Activated T-cell treated with anti-CD3 and anti-CD28 coated beads, Interleukin-2, amount 50 U/mL, for 24 hours (primary cell): Measurements from ENCODE around the gene NXPH2.
"Not testable (repeated sequence)": the region's sequence is repeated elsewhere in the genome, so short reads cannot be mapped to it uniquely, and the experiment has no call there.

Source experiments
- DNase-seq: peaks from one replicate; pipeline ENCODE4 v3.0.0-alpha.2; 2020
- H3K27ac Mint-ChIP-seq: 2 replicates; pipeline ENCODE4 v1.8.0; 2020; ENCODE audit warnings: mild to moderate bottlenecking, mixed read lengths
- H3K27me3 Mint-ChIP-seq: 2 replicates; pipeline ENCODE4 v1.8.0; 2020; ENCODE audit warnings: mixed read lengths
- H3K36me3 Mint-ChIP-seq: 2 replicates; pipeline ENCODE4 v1.8.0; 2020; ENCODE audit warnings: low read depth, mixed read lengths
- H3K4me1 Mint-ChIP-seq: 2 replicates; pipeline ENCODE4 v1.8.0; 2020; ENCODE audit warnings: low read depth, mixed read lengths
- H3K4me3 Mint-ChIP-seq: 2 replicates; pipeline ENCODE4 v1.8.0; 2020; ENCODE audit warnings: mild to moderate bottlenecking, moderate library complexity, mixed read lengths
- H3K9me3 Mint-ChIP-seq: 2 replicates; pipeline ENCODE4 v1.8.0; 2020; ENCODE audit warnings: mixed read lengths

NXPH2 gene

GRCh38 chr2:138654146-138654545, 126.0 kb downstream of the NXPH2 start:
- peaks cover 14% of the 10 kb centered on the region for H3K27me3 Mint-ChIP-seq
- no peak overlapping the region for H3K27ac Mint-ChIP-seq
- no peaks in the 10 kb centered on the region for H3K4me1 Mint-ChIP-seq
- H3K4me3 Mint-ChIP-seq: no peak overlapping the region
- no peaks in the 10 kb centered on the region for H3K36me3 Mint-ChIP-seq
- DNase-seq: no peak
- no peaks in the 10 kb centered on the region for H3K9me3 Mint-ChIP-seq

- H3K36me3 Mint-ChIP-seq: no peaks in the 10 kb centered on the region
- peaks cover 14% of the 10 kb centered on the region for H3K27me3 Mint-ChIP-seq
- H3K9me3 Mint-ChIP-seq: no peaks in the 10 kb centered on the region
- no peaks in the 10 kb centered on the region for H3K4me1 Mint-ChIP-seq
- no peak for DNase-seq
- no peak overlapping the region for H3K27ac Mint-ChIP-seq
- no peak overlapping the region for H3K4me3 Mint-ChIP-seq
Measured at GRCh38 chr2:138652378-138652777, 127.8 kb downstream of the NXPH2 start.

- no peak for DNase-seq
- Mint-ChIP-seq H3K4me3 (no peak overlapping the region), H3K36me3 (no peaks in the 10 kb centered on the region), H3K27me3 (peaks cover 14% of the 10 kb centered on the region), H3K9me3 (no peaks in the 10 kb centered on the region), H3K27ac (no peak overlapping the region), H3K4me1 (no peaks in the 10 kb centered on the region)
Measured at GRCh38 chr2:138649571-138649970, 130.6 kb downstream of the NXPH2 start.

GRCh38 chr2:138648606-138649005, 131.6 kb downstream of the NXPH2 start:
- H3K4me3 Mint-ChIP-seq: no peak overlapping the region
- no peaks in the 10 kb centered on the region for H3K36me3 Mint-ChIP-seq
- peaks cover 14% of the 10 kb centered on the region for H3K27me3 Mint-ChIP-seq
- H3K9me3 Mint-ChIP-seq: no peaks in the 10 kb centered on the region
- no peak for DNase-seq
- H3K27ac Mint-ChIP-seq: no peak overlapping the region
- H3K4me1 Mint-ChIP-seq: no peaks in the 10 kb centered on the region

GRCh38 chr2:138644776-138645175, 135.4 kb downstream of the NXPH2 start:
- H3K27me3 Mint-ChIP-seq, H3K36me3 Mint-ChIP-seq, DNase-seq, H3K4me3 Mint-ChIP-seq, H3K4me1 Mint-ChIP-seq, H3K27ac Mint-ChIP-seq, H3K9me3 Mint-ChIP-seq: not testable (repeated sequence)

GRCh38 chr2:138640921-138641676, 139.1 kb downstream of the NXPH2 start:
- no peaks in the 10 kb centered on the region for H3K36me3 Mint-ChIP-seq
- no peaks in the 10 kb centered on the region for H3K4me1 Mint-ChIP-seq
- H3K9me3 Mint-ChIP-seq: no peaks in the 10 kb centered on the region
- no peak overlapping the region for H3K27ac Mint-ChIP-seq
- peaks cover 7% of the 10 kb centered on the region for H3K27me3 Mint-ChIP-seq
- DNase-seq: no peak
- H3K4me3 Mint-ChIP-seq: no peak overlapping the region

GRCh38 chr2:138637686-138638085, 142.5 kb downstream of the NXPH2 start:
- Mint-ChIP-seq H3K27me3 (peaks cover 10% of the 10 kb centered on the region), H3K36me3 (no peaks in the 10 kb centered on the region), H3K27ac (no peak overlapping the region), H3K4me1 (no peaks in the 10 kb centered on the region), H3K9me3 (peaks cover 4% of the 10 kb centered on the region), H3K4me3 (no peak overlapping the region)
- DNase-seq: no peak

GRCh38 chr2:138637061-138637460, 143.1 kb downstream of the NXPH2 start:
- no peak overlapping the region for H3K4me3 Mint-ChIP-seq
- H3K9me3 Mint-ChIP-seq: peaks cover 4% of the 10 kb centered on the region
- no peak overlapping the region for H3K27ac Mint-ChIP-seq
- H3K36me3 Mint-ChIP-seq: no peaks in the 10 kb centered on the region
- no peaks in the 10 kb centered on the region for H3K4me1 Mint-ChIP-seq
- DNase-seq: no peak
- peaks cover 9% of the 10 kb centered on the region for H3K27me3 Mint-ChIP-seq

GRCh38 chr2:138633049-138633448, 147.1 kb downstream of the NXPH2 start:
- Mint-ChIP-seq H3K4me3 (no peak overlapping the region), H3K9me3 (peaks cover 4% of the 10 kb centered on the region), H3K27ac (no peak overlapping the region), H3K27me3 (peaks cover 22% of the 10 kb centered on the region), H3K4me1 (no peaks in the 10 kb centered on the region), H3K36me3 (no peaks in the 10 kb centered on the region)
- no peak for DNase-seq

GRCh38 chr2:138632066-138632620, 148.0 kb downstream of the NXPH2 start:
- peaks cover 4% of the 10 kb centered on the region for H3K9me3 Mint-ChIP-seq
- no peaks in the 10 kb centered on the region for H3K36me3 Mint-ChIP-seq
- H3K27me3 Mint-ChIP-seq: peaks cover 25% of the 10 kb centered on the region
- H3K4me3 Mint-ChIP-seq: no peak overlapping the region
- H3K4me1 Mint-ChIP-seq: no peaks in the 10 kb centered on the region
- no peak for DNase-seq
- no peak overlapping the region for H3K27ac Mint-ChIP-seq

- H3K36me3 Mint-ChIP-seq: no peaks in the 10 kb centered on the region
- DNase-seq: no peak
- peaks cover 4% of the 10 kb centered on the region for H3K9me3 Mint-ChIP-seq
- no peaks in the 10 kb centered on the region for H3K4me1 Mint-ChIP-seq
- no peak overlapping the region for H3K27ac Mint-ChIP-seq
- H3K4me3 Mint-ChIP-seq: no peak overlapping the region
- peaks cover 29% of the 10 kb centered on the region for H3K27me3 Mint-ChIP-seq
Measured at GRCh38 chr2:138630164-138630563, 150.0 kb downstream of the NXPH2 start.

GRCh38 chr2:138626148-138626547, 154.0 kb downstream of the NXPH2 start:
- Mint-ChIP-seq H3K9me3 (no peaks in the 10 kb centered on the region), H3K4me1 (no peaks in the 10 kb centered on the region), H3K4me3 (no peak overlapping the region), H3K36me3 (no peaks in the 10 kb centered on the region), H3K27me3 (peaks cover 26% of the 10 kb centered on the region), H3K27ac (no peak overlapping the region)
- no peak for DNase-seq

- no peaks in the 10 kb centered on the region for H3K4me1 Mint-ChIP-seq
- H3K4me3 Mint-ChIP-seq: no peak overlapping the region
- no peak overlapping the region for H3K27ac Mint-ChIP-seq
- H3K9me3 Mint-ChIP-seq: no peaks in the 10 kb centered on the region
- H3K27me3 Mint-ChIP-seq: peaks cover 26% of the 10 kb centered on the region
- DNase-seq: no peak
- no peaks in the 10 kb centered on the region for H3K36me3 Mint-ChIP-seq
Measured at GRCh38 chr2:138622613-138623012, 157.6 kb downstream of the NXPH2 start.

- Mint-ChIP-seq H3K36me3 (no peaks in the 10 kb centered on the region), H3K27me3 (peaks cover 21% of the 10 kb centered on the region), H3K4me3 (no peak overlapping the region), H3K27ac (no peak overlapping the region), H3K4me1 (no peaks in the 10 kb centered on the region), H3K9me3 (no peaks in the 10 kb centered on the region)
- DNase-seq: no peak
Measured at GRCh38 chr2:138621139-138621538, 159.1 kb downstream of the NXPH2 start.

- H3K4me3 Mint-ChIP-seq: no peak overlapping the region
- no peak for DNase-seq
- H3K27ac Mint-ChIP-seq: no peak overlapping the region
- no peaks in the 10 kb centered on the region for H3K36me3 Mint-ChIP-seq
- no peaks in the 10 kb centered on the region for H3K9me3 Mint-ChIP-seq
- no peaks in the 10 kb centered on the region for H3K4me1 Mint-ChIP-seq
- H3K27me3 Mint-ChIP-seq: peaks cover 18% of the 10 kb centered on the region
Measured at GRCh38 chr2:138620431-138620830, 159.8 kb downstream of the NXPH2 start.
